DMS114 treated with DMSO at 0.1 percent for 48 hours (cell line): ENCODE results near the gene STK17B.
"Not testable (repeated sequence)": the region's sequence is repeated elsewhere in the genome, so short reads cannot be mapped to it uniquely, and the experiment has no call there.

Experiments used
- DNase-seq: peaks from one replicate; lab custom pipeline; 2025; ENCODE audit not compliant: unreplicated experiment; lab: John Stamatoyannopoulos, UW

STK17B gene

GRCh38 chr2:196113061-196113974 is 58.1 kb downstream of the STK17B start:
- DNase-seq = no peak

GRCh38 chr2:196112418-196113034 is 58.9 kb downstream of the STK17B start:
- DNase-seq = no peak

GRCh38 chr2:196108604-196109003 is 62.8 kb downstream of the STK17B start:
- no peak for DNase-seq

GRCh38 chr2:196105951-196106350 is 65.4 kb downstream of the STK17B start:
- no peak for DNase-seq

GRCh38 chr2:196104066-196104465 is 67.3 kb downstream of the STK17B start:
- no peak for DNase-seq

GRCh38 chr2:196103626-196104025 is 67.8 kb downstream of the STK17B start:
- DNase-seq = no peak

- no peak for DNase-seq
These were observed 69.9 kb downstream of the STK17B start for GRCh38 chr2:196101325-196101991.

GRCh38 chr2:196099916-196100315 is 71.5 kb downstream of the STK17B start:
- no peak for DNase-seq

GRCh38 chr2:196097864-196098660 is 73.3 kb downstream of the STK17B start:
- DNase-seq = no peak

- DNase-seq = no peak
These were observed 74.2 kb downstream of the STK17B start for GRCh38 chr2:196096982-196097745.

- DNase-seq = no peak
These were observed 75.1 kb downstream of the STK17B start for GRCh38 chr2:196096264-196096663.

- DNase-seq = not testable (repeated sequence)
These were observed 81.9 kb downstream of the STK17B start for GRCh38 chr2:196089448-196089847.

GRCh38 chr2:196088203-196088602 is 83.2 kb downstream of the STK17B start:
- no peak for DNase-seq

GRCh38 chr2:196086517-196087368 is 84.6 kb downstream of the STK17B start:
- no peak for DNase-seq

- DNase-seq = no peak
These were observed 87.8 kb downstream of the STK17B start for GRCh38 chr2:196083601-196084000.
